GM20431 (cell line): ENCODE data around the gene CXCL6.

Experiments used
- in situ Hi-C: fragments of 300-500 bp; cut with MseI, MboI; formaldehyde crosslinking; loops from one replicate; pipeline ENCODE4 v1.15.0; 2020; ENCODE audit warnings: low sequenced_read_pairs; ENCODE audit not compliant: unreplicated experiment

The CXCL6 gene

GRCh38 chr4:73865431-73866096 lies 29.1 kb downstream of the CXCL6 start:
- in situ Hi-C loops: no loop called here

DNA sequence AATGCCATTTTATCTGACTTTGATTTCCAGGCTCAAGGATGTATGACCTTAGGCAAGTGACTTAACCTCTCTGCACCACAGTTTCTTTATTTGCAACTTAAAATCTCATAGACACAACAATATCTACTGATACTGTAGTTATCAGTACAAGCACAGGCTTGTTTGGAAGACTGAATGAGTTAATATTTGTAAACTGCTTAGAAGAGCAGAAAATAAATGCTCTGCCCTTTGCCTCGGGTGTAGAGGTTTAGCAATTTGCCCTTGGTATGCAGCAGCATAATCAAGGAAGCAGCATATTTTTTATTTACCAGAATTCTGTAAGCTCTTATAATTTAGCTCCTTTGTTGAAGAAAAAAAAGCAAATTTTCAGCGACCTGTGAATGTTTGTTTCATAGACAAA lies 29.8 kb downstream of the CXCL6 start:
- in situ Hi-C loops: no loop called here

DNA sequence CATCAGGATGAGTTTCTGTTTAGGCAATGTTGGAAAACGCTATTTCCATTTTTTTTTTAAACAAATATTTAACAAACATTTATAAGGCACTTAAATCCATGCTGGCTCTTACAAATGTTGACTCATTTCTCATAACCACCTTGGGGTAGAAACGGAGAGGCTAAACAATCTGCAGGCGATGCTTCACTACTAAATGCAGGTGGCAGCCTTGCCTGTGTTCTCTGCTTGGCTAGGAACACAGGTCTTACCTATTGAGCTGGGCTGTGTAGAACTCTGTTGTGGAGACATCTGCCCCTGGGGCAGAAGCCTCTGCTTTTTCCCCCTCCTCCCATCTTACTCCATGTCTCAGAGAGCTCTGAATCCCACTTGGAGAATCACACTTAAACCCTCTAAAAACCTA lies 31.3 kb downstream of the CXCL6 start:
- in situ Hi-C loops: no loop called here

GRCh38 chr4:73868206-73869129 lies 32.0 kb downstream of the CXCL6 start:
- in situ Hi-C loops: no loop called here

GRCh38 chr4:73869130-73870055 lies 32.9 kb downstream of the CXCL6 start, which contains the start of gene CXCL1:
Gene CXCL1, plus strand, starts transcription at chr4:73869393. Its CDS starts 78 bp downstream, at chr4:73869471.
- in situ Hi-C loops: no loop called here

DNA sequence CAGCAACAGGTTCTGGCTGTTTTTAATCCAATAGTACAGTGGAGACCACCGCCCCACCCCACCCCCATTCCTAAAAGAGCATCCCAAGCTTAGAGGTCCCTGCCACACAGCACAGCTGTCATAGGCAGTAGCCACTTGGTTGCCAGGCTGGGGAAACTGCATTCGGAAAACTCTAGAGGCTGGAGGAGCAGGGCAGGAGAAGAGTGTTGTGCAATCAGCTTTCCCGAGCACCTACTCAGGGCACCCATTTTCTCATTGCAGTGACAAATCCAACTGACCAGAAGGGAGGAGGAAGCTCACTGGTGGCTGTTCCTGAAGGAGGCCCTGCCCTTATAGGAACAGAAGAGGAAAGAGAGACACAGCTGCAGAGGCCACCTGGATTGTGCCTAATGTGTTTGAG lies 33.8 kb downstream of the CXCL6 start:
- in situ Hi-C loops: no loop called here

- in situ Hi-C loops: no loop called here
Measured at GRCh38 chr4:73870768-73871167, 34.3 kb downstream of the CXCL6 start.

DNA sequence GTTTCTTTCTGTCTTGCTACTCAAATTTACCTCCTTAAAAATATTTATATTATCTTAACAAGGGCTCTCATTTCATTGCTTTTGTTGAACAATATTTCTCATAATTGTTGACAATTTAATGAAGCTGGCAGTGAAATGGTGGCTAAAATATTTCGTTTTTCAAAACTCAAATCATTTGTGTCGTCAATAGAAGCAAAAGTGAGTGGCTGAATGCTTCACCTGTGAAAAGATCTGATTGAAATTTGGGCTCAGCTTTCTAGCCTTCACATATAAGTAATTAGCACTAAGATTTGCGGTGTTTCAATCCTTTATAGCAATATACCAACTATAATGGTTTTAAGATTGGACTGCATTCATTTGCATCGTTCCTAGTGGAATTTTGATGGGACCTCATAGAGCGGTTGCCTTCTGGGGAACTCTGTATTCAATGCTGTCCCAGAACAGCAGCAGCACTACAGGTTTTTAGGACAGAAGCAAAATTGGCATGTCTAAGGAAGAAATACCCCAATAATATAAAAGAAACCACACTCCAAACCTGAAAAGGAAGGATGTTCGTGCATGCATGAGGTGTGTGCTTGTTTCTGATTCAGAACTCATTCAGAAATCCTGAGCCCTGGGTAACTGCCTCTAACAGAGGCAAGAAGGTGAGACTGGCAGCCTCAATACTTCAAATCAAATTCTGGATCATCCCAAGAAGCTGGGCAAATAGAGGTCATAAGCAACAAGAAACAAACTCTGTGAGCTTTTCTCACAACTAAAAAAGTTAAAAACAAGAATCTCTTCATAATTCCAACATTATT lies 35.2 kb downstream of the CXCL6 start:
- in situ Hi-C loops: no loop called here

DNA sequence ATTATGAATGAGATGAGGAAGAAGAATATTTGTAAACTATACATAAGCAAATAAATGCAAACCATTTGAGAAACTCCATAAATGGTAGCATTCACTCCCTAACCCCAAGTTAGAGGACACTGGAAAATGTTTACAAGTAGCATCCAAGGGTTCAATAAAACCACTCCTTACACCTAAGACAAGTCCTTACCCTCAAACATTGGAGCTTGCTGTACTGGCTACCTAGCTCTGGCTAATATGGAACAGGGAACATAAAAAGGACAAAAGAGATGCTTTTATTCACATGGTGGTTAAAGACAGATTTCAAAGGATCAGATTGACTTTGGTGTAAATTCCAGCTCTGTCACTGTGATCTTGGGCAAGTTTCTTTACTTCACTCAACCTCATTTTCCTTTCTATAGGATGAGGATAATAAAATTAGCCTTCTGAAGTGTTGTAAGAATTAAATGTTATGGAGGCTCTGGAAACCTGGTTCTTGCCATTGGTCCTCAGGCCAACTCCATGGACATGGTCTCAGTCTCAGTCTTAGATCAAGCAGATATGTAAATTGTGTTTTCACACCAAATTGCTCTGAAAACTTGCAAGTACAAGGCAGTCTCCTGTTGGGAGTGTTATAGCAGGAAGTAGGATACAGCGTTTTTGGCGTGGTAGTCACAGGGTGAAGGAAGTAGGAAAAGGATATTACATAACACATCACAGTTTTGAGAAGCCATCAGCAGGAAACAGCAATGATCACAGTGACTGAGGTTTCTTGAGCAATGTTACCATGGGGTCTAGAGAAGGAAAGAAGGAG lies 36.0 kb downstream of the CXCL6 start:
- in situ Hi-C loops: no loop called here

DNA sequence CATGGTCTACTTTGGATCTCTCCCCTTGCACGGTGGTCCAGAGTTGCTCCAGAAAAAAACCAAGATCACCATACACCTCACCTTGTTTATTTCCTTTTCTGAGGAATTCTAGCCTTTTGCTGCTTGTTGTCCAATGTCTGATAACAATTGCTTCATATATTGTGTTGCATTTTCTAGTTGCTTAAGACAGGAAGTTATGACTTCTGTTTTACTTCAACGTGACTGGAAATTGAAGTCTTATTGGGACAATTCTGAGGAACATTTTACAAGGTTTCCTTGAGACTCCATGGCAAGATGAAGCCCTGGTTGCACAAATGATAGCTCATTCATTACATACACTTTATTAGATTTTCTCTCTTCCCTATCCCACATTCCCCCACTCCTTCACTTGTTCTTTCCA lies 37.9 kb downstream of the CXCL6 start:
- in situ Hi-C loops: no loop called here

DNA sequence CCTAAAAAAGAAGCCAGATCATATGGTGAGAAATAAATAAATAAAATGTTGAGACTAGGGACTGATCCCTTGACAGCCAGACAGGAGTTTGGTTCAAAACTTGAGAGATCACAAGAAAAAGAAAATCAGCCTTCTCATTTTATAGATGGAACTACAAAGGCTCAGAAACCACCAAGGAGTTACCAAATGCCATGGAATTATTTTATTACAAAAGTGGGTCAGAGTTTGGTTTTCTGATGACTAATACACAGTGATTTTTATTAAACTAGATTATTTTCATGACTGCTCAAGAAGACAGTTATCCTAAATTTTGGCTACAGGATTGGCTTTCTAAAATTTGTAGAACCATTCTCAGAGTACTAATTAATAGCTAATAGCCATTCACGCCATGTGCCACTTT lies 38.9 kb downstream of the CXCL6 start:
- in situ Hi-C loops: no loop called here

GRCh38 chr4:73883306-73883705 lies 46.8 kb downstream of the CXCL6 start:
- in situ Hi-C loops: no loop called here

- in situ Hi-C loops: no loop called here
Measured at GRCh38 chr4:73885574-73886267, 49.2 kb downstream of the CXCL6 start.
